Erythroblast (primary cell): ENCODE measurements around the gene CTNNA3.

ENCODE experiments used
- GATA1 ChIP-seq: IDR thresholded peaks from 2 replicates; pipeline ENCODE4 v1.6.1; 2011; ENCODE audit warnings: low read depth, mild to moderate bottlenecking, control low read depth, low read length, moderate library complexity
- POLR2A ChIP-seq: IDR thresholded peaks from 2 replicates; pipeline ENCODE4 v1.6.1; 2011; ENCODE audit warnings: mild to moderate bottlenecking, low read length

- TF ChIP-seq POLR2A: no peak
- TF ChIP-seq GATA1: no peak
These were observed 1552.0 kb downstream of the CTNNA3 start for GRCh38 chr10:66144016-66144415.
